Smooth muscle cell of the brain vasculature (primary cell): Measurements from ENCODE around the gene MRPS30.
"Not testable (repeated sequence)": the region's sequence is repeated elsewhere in the genome, so short reads cannot be mapped to it uniquely, and the experiment has no call there.

Experiments used
- DNase-seq: peaks from one replicate; pipeline ENCODE4 v3.0.0-alpha.2; 2012; ENCODE audit warnings: low read depth, low spot score

Gene MRPS30

DNA sequence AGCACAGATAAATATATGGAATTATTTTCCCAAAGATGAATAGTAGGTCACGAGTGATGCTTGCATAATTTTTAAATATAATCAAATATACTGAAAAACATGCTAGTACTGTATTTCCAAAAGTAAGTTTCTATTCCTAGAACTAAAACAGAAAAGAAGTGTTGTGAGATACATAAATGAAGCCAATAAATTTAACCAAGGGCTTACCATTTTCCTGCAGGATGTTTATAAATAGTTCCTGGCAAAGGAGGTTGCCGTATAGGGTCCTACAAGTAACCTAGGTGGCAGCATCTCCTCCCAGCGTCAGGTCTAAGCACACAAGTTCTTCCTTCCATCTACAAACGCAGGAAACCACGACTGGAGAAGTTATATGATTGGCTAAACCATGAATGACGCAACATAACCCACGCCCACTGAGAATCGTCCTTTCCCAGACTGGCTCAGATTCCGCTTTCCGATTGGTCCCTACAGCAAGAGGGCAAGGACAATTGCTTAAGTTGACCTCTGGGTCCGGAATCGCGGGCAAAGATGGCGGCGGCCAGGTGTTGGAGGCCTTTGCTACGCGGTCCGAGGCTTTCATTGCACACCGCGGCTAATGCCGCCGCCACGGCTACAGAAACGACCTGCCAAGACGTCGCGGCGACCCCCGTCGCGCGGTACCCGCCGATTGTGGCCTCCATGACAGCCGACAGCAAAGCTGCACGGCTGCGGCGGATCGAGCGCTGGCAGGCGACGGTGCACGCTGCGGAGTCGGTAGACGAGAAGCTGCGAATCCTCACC, at the start of gene MRPS30:
TSS of gene MRPS30 (plus strand) at position 513 of the 780 bp plus-strand sequence. CDS start at position 529, 16 bp downstream.
- peak; percentile 97 for DNase-seq

- DNase-seq, result no peak
Observed at GRCh38 chr5:44769200-44769876, 39.4 kb upstream of the MRPS30 start.

DNA sequence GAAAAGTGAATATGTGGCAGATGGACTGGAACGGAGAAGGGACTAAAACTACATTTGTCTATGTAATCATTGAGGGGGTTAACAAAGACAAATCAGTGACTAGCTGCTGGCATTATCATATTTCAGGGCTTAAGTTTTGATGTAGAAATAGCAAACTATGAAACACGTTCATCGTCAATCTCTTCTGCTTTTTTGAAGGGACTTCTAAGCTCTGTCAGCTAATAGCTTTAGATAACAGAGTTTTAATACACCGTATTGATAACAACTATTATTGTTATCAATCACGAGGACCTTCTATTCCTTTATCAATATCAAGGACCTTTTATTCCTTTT, 38.9 kb upstream of the MRPS30 start:
- no peak for DNase-seq

DNA sequence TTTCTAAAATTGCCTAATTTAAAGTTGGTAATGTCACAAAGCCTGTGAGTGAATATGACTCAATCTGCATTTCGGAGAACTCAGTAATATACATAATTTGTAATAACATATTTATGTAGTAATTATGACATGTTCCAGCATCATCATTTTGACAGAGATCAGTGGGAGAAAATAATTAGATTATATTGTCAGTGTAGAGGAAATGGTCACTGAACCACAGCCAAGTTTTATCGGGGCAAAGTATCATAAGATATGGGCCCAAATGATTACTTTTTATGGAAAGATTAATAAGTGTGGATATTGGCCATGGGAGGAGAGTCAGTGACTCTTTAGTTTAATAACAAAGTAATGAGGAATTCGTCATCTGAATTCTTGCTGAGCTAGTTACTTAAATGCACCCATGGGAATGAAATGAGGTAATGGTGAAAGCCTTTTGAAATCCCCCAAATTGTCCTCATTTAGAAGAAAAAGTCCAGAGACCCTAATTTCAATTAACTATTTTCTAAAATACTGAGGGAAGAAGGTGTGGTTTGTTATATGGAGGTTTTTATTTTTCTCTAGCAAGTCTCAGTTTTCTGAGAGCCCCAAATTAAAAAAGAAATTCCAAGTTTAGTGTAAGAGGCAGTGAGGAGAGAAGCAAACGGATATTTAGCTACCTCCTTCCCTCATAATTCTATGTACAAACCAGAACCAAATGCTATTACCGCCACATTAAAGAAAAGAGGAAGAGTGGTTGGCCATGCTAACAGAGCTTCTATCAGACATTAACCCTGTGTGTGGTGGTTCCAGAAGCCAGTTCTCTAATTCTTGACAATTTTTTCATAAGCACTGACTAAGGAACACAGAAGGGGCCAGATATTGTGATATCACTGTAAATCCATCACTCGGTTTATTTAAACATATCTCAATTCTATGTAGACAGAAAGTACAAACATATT, 37.7 kb upstream of the MRPS30 start:
- no peak for DNase-seq

- not testable (repeated sequence) for DNase-seq
Observed at GRCh38 chr5:44772397-44772796, 36.4 kb upstream of the MRPS30 start.

- DNase-seq, result no peak
Observed at GRCh38 chr5:44774279-44774880, 34.4 kb upstream of the MRPS30 start.

DNA sequence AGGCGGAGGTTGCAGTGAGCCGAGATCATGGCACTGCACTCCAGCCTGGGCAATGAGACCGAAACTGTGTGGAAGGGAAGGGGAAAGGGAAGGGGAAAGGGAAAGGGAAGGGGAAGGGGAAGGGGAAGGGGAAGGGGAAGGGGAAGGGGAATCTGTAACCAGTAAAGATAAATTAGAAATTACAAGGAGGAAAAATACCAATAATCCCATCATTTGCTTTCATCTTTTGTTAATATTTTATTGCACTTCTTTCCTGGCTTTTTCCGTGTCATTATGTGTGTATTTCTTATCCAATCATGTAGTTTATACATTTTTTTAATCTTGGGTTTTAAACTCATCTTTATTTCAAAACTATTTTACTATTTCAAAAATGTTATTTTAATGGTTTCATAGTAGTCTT, 29.6 kb upstream of the MRPS30 start:
- no peak for DNase-seq

DNA sequence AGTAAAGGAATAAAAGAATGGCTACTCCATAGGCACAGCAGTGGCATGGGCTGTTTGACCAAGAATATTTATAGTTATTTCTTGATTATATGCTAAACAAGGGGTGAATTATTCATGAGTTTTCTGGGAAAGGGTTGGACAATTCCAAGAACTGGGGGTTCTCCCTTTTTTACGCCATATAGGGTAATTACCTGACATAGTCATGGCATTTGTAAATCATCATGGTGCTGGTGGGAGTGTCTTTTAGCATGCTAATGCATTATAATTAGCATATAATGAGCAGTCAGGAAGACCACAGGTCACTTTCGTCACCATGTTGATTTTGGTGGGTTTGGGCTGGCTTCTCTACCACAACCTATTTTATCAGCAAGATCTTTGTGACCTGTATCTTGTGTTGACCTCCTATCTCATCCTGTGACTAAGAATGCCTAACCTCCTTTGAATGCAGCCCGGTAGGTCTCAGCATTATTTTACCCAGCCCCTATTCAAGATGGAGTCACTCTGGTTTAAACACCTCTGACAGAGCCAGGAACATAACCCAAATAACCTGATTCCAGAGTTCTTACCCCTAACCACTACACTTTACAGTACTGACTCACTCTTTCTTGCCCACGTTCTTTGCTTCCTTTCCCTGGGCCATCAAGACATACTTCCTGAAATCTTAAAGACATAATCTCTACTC, 25.0 kb upstream of the MRPS30 start:
- no peak for DNase-seq

- no peak for DNase-seq
Observed at GRCh38 chr5:44787731-44788130, 21.0 kb upstream of the MRPS30 start.

GRCh38 chr5:44789372-44789995, 19.3 kb upstream of the MRPS30 start:
- DNase-seq, result not testable (repeated sequence)

DNA sequence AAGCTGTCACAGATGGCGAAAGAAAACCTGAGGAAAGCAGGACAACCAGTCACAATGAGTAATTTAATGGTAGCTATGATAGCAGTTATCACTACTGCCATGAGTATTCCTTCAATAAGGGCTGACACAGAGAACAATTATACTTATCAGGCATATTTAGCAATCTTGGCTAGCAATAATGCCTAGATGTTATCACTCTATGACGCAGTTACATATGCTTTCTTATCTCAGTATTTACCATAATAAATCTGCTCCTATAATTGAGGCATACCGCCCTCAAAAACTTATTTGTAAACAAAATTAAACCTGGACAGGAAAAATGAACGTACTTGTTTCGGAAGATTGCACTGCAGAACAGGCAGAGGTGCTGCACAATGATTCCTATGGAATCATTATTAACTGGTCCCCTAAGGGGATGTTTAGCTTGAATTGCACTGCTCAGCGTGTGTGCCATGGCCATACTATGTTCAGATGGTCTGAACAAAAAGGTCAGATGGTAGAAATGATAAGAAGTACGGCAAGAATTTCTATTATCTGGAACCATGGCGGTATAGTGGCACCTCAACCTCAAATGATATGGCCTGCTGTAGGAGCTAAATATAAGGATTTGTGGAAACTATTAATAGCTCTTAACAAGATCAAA, 16.6 kb upstream of the MRPS30 start:
- not testable (repeated sequence) for DNase-seq

- DNase-seq, result no peak
Observed at GRCh38 chr5:44794371-44794770, 14.4 kb upstream of the MRPS30 start.

DNA sequence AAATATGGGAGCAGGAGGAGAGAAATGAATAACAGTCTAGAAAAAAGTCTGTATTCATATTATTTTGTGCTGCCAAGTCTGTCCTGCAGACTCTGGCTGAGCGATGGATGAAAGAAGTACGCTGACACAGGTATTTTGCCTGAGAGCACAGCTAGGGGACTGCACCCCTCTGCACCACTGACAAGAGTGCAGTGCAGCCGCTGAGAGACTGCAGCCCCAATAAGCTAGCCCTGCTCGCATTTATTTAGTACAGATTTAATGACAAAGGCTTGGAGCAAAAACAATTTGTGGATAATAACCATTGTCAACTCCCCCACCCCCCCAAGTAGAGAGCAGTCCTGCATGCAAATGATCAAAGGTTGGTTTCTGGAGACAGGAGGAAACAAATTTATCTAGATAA, 13.3 kb upstream of the MRPS30 start:
- no peak for DNase-seq

DNA sequence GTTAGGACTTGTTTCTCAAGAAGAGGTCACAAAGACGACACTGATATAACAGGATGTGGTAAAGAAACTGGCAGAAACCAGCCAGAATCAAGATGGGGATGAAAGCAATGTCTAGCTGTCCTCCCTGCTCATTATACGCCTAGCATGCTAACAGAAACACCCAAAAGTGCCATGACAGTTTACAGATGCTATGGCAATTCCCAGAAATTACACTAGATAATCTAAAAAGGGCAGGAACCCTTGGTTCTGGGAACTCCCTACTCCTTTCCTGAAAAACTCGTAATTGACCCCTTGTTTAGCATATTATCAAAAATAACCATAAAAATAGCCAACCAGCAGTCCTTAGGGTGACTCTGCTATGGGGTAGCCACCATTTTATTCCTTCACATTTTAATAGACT, 10.9 kb upstream of the MRPS30 start:
- no peak for DNase-seq

DNA sequence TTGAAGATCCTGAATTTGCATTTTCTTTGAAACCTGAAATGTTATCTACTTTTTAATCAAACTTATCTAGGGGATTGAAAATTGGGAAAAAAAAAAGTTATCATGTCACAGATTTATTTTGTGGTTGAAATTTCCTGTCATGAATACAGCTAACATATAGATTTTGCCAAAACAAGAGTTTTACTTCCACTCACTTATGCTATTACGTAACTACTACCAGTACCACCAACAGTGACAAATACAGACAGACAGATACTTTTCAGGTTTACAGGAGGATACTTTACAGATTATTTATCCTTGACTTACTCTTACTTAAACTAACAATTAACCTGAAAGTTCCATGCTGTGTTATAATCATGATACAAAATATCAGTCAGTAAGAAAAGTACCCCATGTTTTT, 6.8 kb upstream of the MRPS30 start:
- DNase-seq, result no peak

DNA sequence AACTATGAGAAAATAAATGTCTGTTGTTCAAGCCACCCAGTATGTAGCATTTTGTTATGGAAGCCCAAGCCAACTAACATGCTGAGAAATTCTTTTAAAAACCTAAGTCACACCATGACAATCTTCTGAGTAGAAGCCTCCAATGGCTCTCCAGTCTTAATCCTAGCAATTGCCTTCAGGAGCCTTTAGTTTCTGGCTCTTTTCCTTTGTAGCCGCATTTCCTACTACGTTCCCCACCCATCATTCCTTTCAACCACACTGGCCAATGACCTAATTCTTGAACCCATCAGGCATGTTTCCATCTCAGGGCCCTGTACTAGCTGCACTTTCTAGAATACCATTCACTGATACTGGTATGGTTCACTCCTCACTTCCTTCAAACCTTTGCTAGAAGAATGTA, 2.1 kb upstream of the MRPS30 start:
- no peak for DNase-seq

DNA sequence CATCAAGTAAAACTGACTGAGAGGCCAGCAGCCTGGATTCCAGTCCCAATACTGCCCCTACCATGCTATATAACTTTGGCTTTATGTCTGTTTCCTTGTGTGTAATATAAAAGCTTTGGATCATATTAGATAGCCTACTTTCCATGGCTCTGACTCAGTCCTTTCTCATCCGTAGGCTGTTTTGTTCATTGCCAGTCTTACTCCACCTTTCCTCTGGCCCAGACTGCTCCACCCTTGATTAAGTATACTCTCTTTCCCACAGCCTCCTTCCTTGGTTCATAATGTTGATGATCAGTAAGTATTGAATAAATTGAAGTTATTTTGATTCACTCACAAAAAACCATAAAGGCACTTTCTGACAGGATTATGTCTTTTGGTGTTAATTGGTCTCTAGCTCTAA, 1.5 kb upstream of the MRPS30 start:
- no peak for DNase-seq

- DNase-seq, result peak; percentile 15
Observed at GRCh38 chr5:44809215-44809955, 638 bp downstream of the MRPS30 start.

GRCh38 chr5:44809956-44810420, 1.2 kb downstream of the MRPS30 start:
- DNase-seq, result no peak
